GM23248 (cell line): ENCODE measurements around the gene TRIM2.

ENCODE experiments used
- EZH2 ChIP-seq: fragments of 200-600 bp; sonication (generic); IDR thresholded peaks from 2 replicates; pipeline ENCODE4 v1.6.1; 2018; ENCODE audit warnings: antibody characterized with exemption, mild to moderate bottlenecking; ENCODE audit not compliant: insufficient read depth, poor library complexity, severe bottlenecking
- EZH2phosphoT487 ChIP-seq: fragments of 200-600 bp; sonication (generic); IDR thresholded peaks from 2 replicates; pipeline ENCODE4 v1.6.1; 2018; ENCODE audit warnings: antibody characterized with exemption, moderate library complexity, mild to moderate bottlenecking, low read depth; ENCODE audit not compliant: insufficient read depth

GRCh38 chr4:153345012-153345981 lies 141.1 kb downstream of the TRIM2 start:
- TF ChIP-seq EZH2 (no peak), EZH2phosphoT487 (no peak)
